Lower leg skin (tissue), 3 donors: ENCODE measurements around the gene RAPGEF1.

Source experiments
- CTCF ChIP-seq, 3 donors: fragments of 450-650 bp; IDR thresholded peaks; one replicate each; pipeline ENCODE4 v1.5.1; 2016; ENCODE audit warnings: antibody characterized with exemption in 3 of 3, mild to moderate bottlenecking in 3 of 3, moderate library complexity in 2 of 3
- POLR2A ChIP-seq, 2 donors: fragments of 450-650 bp; IDR thresholded peaks; one replicate each; pipeline ENCODE4 v1.6.1; 2016 to 2017; ENCODE audit warnings: antibody characterized with exemption in 2 of 2, mild to moderate bottlenecking in 1 of 2, moderate library complexity in 1 of 2

GRCh38 chr9:131667576-131667975 is 72.3 kb downstream of the RAPGEF1 start:
- no peak for TF ChIP-seq CTCF (IDR thresholded peaks at IDR 0.05)
- TF ChIP-seq POLR2A (IDR thresholded peaks at IDR 0.05) = no peak
